Measurements from ENCODE around the gene HK1.

The HK1 gene

DNA sequence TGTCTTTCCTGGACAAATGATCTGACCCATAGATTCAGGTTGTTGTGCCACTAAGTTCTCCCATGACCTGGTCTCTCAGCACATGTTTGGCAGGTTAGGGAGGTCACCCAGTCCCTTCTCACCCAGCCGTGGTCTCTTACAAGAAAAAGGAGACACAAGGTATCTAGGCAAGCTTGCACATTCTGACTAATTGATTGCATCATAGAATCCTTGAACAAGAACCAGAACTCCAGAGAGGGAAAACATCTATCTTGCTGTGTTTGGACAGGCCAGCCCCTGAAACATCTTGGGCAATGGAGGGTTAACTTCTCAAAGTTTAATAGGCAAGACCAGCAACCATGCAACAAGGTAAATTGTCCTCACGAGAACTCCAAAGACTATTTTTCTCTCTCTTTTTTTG, 8.5 kb upstream of the HK1 start:
- peaks cover 14% of the 10 kb centered on the region for H3K4me1 Mint-ChIP-seq
- peaks cover 17% of the 10 kb centered on the region for H3K27me3 Mint-ChIP-seq (ENCODE audit: low read depth, poor library complexity)
- no peak for DNase-seq
- H3K4me3 Mint-ChIP-seq: no peak overlapping the region
- no peak overlapping the region for H3K27ac Mint-ChIP-seq
- peaks cover 6% of the 10 kb centered on the region for H3K9me3 Mint-ChIP-seq
- H3K36me3 Mint-ChIP-seq (ENCODE audit: low read depth): no peaks in the 10 kb centered on the region
- no peak for TF ChIP-seq CTCF (IDR thresholded peaks at IDR 0.05)

- TF ChIP-seq CTCF (IDR thresholded peaks at IDR 0.05): no peak
- Mint-ChIP-seq H3K9me3 (peaks cover 6% of the 10 kb centered on the region), H3K4me3 (no peak overlapping the region), H3K27ac (no peak overlapping the region), H3K27me3 (ENCODE audit: low read depth, poor library complexity) (peaks cover 17% of the 10 kb centered on the region), H3K4me1 (peaks cover 5% of the 10 kb centered on the region), H3K36me3 (ENCODE audit: low read depth) (no peaks in the 10 kb centered on the region)
- DNase-seq: no peak
These were observed 7.3 kb upstream of the HK1 start for GRCh38 chr10:69270990-69271389.

GRCh38 chr10:69272624-69273023, 5.7 kb upstream of the HK1 start:
- TF ChIP-seq CTCF (IDR thresholded peaks at IDR 0.05): no peak
- DNase-seq: no peak
- H3K36me3 Mint-ChIP-seq (ENCODE audit: low read depth): no peaks in the 10 kb centered on the region
- H3K4me1 Mint-ChIP-seq: peaks cover 5% of the 10 kb centered on the region
- no peak overlapping the region for H3K27ac Mint-ChIP-seq
- peaks cover 6% of the 10 kb centered on the region for H3K9me3 Mint-ChIP-seq
- H3K27me3 Mint-ChIP-seq (ENCODE audit: low read depth, poor library complexity): peaks cover 8% of the 10 kb centered on the region
- no peak overlapping the region for H3K4me3 Mint-ChIP-seq

- Mint-ChIP-seq H3K4me1 (no peaks in the 10 kb centered on the region), H3K4me3 (no peak overlapping the region), H3K9me3 (peaks cover 6% of the 10 kb centered on the region), H3K27me3 (ENCODE audit: low read depth, poor library complexity) (peaks cover 5% of the 10 kb centered on the region), H3K27ac (no peak overlapping the region), H3K36me3 (ENCODE audit: low read depth) (no peaks in the 10 kb centered on the region)
- DNase-seq: no peak
- TF ChIP-seq CTCF (IDR thresholded peaks at IDR 0.05): no peak
These were observed 2.9 kb upstream of the HK1 start for GRCh38 chr10:69275444-69275843.

DNA sequence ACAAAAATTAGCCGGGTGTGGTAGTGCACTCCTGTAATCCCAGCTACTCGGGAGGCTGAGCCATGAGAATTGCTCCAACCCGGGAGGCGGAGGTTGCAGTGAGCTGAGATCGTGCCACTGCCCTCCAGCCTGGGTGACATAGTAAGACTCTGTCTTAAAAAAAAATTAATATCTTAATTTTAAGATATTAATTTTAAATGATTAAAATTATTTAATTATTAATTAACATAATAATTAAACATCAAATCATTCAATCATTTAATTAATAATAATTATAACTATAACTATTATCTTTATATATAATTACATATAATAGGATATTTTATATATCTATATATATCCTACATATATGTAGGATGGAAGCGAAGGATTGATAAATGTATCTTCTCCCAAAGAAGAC, 1.8 kb upstream of the HK1 start:
- Mint-ChIP-seq H3K27ac (no peak overlapping the region), H3K9me3 (peaks cover 6% of the 10 kb centered on the region), H3K36me3 (ENCODE audit: low read depth) (no peaks in the 10 kb centered on the region), H3K4me1 (no peaks in the 10 kb centered on the region), H3K4me3 (no peak overlapping the region), H3K27me3 (ENCODE audit: low read depth, poor library complexity) (peaks cover 5% of the 10 kb centered on the region)
- no peak for TF ChIP-seq CTCF (IDR thresholded peaks at IDR 0.05)
- DNase-seq: no peak

DNA sequence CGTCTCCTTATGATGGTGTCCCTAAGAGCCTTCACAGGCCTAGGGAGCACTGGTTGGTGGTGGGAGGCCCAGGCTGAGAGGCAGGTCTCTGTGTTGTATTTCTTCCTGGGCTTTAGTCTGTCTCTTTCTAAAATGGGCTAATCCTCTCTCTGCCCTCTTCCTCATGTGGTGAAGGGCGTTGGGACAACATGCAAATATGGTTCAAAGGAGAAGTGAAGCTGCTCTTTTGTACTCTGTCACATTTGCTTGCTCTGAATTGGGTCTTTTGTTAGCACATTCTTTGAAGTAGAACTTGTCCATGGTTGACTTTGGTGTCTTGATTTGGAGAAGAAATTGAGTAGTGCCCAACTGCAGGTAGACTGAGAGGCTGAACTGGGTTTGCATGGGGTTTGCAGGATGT, 814 bp downstream of the HK1 start:
- no peak for TF ChIP-seq CTCF (IDR thresholded peaks at IDR 0.05)
- no peak for DNase-seq
- H3K4me3 Mint-ChIP-seq: no peak overlapping the region
- peaks cover 7% of the 10 kb centered on the region for H3K27me3 Mint-ChIP-seq (ENCODE audit: low read depth, poor library complexity)
- no peak overlapping the region for H3K27ac Mint-ChIP-seq
- no peaks in the 10 kb centered on the region for H3K9me3 Mint-ChIP-seq
- H3K4me1 Mint-ChIP-seq: no peaks in the 10 kb centered on the region
- no peaks in the 10 kb centered on the region for H3K36me3 Mint-ChIP-seq (ENCODE audit: low read depth)
